HG03097 (cell line): ENCODE data around the gene IFT52.
A peak's percentile ranks its signal among the peaks of the same experiment; 100 is the strongest.

Source experiments
- ATAC-seq: cut with Tn5 transposase; IDR thresholded peaks from one replicate; pipeline ENCODE4 v1.9.1; 2021; ENCODE audit not compliant: unreplicated experiment, low FRiP score

IFT52 gene

DNA sequence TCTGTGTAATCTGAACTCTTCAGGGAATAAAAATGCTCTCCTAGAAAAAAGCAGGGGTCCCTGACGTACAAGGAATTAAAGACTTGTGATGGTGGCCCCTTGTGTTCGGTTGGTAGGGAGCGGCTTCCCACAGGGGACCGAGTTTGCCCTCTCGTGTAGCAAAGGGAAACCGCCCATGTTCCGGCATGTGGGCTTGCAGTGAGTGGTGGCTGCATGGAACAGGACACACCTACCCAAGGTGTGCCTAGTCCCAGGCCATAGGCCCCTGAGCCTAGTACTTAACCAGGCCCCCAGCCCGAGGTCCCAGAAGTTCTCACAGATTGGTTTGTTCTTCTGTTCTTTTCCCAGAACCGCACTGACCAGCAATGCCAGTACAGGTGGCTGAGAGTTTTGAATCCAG, 91.7 kb downstream of the IFT52 start:
- peak; percentile 22 for ATAC-seq

DNA sequence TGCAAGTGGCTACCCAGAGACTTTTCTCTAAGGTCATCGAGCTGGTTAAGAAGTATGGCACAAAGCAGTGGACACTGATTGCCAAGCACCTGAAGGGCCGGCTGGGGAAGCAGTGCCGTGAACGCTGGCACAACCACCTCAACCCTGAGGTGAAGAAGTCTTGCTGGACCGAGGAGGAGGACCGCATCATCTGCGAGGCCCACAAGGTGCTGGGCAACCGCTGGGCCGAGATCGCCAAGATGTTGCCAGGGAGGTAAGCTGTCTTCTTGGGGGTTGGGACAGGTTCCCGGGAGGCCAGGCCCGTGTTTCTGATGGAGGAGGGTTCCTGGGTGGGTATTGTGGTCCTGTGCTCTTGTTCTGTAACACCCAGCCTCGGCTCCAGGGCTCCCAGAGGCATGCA, 96.1 kb downstream of the IFT52 start:
- no peak for ATAC-seq

DNA sequence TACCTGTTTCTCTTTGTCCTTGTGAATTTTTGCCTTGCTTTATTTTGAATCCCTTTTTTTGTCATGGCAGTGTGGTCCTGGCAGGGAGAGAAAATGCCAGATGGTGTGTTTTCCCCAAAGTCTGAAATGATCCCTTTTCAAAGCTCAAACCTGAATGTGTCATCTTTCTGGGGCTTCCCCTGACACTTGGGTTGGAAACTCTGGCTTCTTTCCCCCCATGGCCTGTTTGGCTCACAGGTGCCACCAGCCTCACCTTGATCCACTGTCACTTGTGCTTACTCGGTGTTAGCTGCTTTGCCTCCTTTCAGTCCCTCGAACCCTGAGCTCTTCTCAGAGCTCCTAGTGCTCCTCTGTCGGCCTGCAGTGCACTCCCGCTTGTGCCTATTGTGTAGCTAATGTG, 98.4 kb downstream of the IFT52 start:
- no peak for ATAC-seq

DNA sequence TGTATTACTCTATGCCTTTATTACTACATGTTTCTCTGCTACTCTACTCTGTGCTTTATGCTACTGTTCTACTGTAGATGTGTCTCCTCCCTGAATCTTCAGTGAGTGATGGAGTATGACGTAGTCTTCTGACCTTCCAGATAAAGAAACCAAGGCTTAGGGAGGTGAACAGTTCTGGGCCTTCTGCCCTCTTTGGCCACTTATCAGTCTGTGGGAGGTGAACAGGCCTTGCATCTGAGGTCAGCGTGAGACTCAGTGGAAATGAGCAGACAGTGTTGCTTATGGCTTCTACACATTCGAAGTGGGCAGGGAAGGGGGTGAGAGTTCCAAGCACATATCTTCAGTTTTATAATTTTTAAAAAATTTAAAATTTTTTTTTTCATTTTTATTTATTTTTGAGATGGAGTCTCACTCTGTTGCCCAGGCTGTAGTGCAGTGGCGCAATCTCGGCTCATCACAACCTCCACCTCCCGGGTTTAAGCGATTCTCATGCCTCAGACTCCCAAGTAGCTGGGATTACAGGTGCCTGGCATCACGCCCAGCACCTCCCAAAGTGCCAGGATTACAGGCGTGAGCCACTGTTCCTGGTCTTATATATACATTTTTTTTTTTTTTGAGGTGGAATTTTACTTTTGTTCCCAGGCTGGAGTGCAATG, 100.3 kb downstream of the IFT52 start:
- no peak for ATAC-seq

DNA sequence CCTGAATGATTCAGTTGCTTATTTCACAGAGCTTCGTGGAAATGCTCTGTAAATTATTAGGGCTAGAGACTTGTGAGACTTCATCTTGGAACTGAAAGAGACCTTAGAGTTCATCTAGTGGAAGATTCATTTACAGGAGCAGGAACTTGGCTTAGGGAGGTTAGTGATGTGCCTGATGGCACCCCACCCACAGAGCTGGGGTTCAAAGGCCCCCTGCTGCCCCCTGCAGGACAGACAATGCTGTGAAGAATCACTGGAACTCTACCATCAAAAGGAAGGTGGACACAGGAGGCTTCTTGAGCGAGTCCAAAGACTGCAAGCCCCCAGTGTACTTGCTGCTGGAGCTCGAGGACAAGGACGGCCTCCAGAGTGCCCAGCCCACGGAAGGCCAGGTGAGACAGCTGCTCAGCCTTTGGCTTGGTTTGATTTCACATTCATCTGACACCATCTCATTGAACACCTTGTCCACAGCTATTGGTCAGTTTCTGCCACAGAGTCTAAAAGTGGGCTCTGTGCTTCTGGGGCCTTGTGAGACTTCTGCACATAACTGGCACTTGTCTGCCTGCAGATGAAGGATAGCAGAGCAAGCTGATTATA, 101.3 kb downstream of the IFT52 start:
- ATAC-seq, result no peak

DNA sequence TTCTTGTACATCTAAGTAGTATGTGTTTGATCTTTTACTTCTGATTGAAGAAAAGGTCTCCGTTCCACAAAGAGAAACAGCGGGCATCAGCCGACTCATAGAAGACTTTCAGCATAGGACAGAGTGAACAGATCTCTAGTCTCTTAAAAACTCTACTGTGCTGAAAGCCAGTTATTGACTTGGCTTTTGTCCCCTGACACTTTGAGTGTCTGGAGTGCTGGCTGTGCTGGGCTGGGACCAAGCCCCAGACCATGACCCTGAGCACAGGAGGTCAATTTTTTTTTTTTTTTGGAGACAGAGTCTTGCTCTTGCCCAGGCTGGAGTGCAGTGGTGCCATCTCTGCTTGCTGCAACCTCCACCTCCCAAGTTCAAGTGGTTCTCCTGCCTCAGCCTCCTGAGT, 104.0 kb downstream of the IFT52 start:
- no peak for ATAC-seq

DNA sequence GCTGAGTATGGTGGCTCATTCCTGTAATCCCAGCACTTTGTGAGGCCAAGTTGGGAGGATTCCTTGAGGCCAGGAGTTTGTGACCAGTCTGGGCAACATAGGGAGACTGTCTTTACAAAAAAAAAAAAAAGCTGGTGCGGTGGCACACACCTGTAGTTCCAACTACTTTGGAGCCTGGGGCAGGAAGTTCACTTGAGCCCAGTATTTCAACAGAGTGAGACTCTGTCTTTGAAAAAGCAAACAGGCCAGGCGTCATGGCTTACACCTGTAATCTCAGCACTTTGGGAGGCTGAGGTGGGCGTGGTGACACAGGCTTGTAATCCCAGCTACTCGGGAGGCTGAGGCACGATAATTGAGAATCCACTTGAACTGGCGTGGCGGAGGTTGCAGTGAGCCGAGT, 104.8 kb downstream of the IFT52 start:
- ATAC-seq, result no peak
